ENCODE results near the gene ULK4.

DNA sequence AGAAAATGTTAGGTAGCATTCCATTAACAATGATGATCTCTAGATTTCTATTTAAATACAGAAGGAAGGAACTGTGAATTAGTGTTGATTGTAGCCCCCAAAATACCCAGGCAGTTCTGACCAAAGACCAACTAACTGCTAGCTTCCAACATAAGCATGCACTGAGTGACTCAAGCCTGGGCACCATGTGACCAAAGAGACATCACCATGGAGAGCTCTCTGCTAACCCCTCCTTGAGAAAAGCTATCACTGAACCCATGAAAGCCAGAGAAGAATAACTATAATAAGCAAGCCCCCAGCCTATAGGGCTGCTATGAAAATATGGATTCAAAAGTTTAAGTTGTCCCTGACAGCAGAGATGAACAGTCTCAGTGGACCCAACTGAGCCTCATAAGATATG is 310.2 kb downstream of the ULK4 start:
- TF ChIP-seq, protein P1, sequence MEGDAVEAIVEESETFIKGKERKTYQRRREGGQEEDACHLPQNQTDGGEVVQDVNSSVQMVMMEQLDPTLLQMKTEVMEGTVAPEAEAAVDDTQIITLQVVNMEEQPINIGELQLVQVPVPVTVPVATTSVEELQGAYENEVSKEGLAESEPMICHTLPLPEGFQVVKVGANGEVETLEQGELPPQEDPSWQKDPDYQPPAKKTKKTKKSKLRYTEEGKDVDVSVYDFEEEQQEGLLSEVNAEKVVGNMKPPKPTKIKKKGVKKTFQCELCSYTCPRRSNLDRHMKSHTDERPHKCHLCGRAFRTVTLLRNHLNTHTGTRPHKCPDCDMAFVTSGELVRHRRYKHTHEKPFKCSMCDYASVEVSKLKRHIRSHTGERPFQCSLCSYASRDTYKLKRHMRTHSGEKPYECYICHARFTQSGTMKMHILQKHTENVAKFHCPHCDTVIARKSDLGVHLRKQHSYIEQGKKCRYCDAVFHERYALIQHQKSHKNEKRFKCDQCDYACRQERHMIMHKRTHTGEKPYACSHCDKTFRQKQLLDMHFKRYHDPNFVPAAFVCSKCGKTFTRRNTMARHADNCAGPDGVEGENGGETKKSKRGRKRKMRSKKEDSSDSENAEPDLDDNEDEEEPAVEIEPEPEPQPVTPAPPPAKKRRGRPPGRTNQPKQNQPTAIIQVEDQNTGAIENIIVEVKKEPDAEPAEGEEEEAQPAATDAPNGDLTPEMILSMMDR (IDR thresholded peaks at IDR 0.05; ENCODE audit: low read depth, low read length) = no peak
- TF ChIP-seq MYC (IDR thresholded peaks at IDR 0.05; ENCODE audit: low read depth, low read length) (no peak), POLR2A (IDR thresholded peaks at IDR 0.05; ENCODE audit: extremely low read depth, insufficient read length) (no peak)
- TF ChIP-seq, protein P2, sequence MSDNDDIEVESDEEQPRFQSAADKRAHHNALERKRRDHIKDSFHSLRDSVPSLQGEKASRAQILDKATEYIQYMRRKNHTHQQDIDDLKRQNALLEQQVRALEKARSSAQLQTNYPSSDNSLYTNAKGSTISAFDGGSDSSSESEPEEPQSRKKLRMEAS (IDR thresholded peaks at IDR 0.05; ENCODE audit: low read depth, low read length) = no peak

All from NB4 (cell line).